Hepatocyte (in vitro differentiated cells): Measurements from ENCODE around the gene YJU2.

ENCODE experiments used
- EZH2 ChIP-seq: fragments of 200-600 bp; sonication (generic); IDR thresholded peaks from 2 replicates; pipeline ENCODE4 v1.6.1; 2016; ENCODE audit warnings: antibody characterized with exemption, mild to moderate bottlenecking, borderline replicate concordance
- EZH2phosphoT487 ChIP-seq: fragments of 200-600 bp; sonication (generic); IDR thresholded peaks from one replicate; pipeline ENCODE4 v1.6.1; 2018; ENCODE audit warnings: antibody characterized with exemption, mild to moderate bottlenecking, low read depth, moderate library complexity; ENCODE audit not compliant: unreplicated experiment, severe bottlenecking
- TF ChIP-seq, protein P1 (sequence below): fragments of 200-600 bp; sonication (generic); IDR thresholded peaks from 2 replicates; pipeline ENCODE4 v1.5.1; 2016; ENCODE audit warnings: antibody characterized with exemption, mild to moderate bottlenecking; ENCODE audit not compliant: poor library complexity

DNA sequence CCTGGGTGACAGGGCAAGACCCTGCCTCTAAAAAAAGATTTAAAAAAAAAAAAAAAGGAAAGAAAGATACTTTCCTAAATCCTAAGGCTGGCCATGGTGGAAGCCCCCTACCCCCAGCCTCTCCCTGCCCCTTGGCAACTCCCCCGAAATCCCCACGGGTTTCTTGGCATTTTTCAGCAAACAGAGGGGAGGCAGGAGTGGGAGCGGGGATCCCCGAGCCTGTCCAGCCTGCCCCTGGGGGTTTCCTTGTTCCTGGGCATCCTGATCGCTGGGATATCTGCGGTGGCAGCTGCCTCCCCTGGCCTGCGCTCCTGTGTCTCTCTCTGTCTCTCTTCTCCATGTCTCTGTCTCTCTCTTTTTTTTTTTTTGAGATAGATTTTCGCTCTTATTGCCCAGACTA lies 21.0 kb upstream of the YJU2 start:
- no peak for TF ChIP-seq EZH2
- TF ChIP-seq, protein P1, sequence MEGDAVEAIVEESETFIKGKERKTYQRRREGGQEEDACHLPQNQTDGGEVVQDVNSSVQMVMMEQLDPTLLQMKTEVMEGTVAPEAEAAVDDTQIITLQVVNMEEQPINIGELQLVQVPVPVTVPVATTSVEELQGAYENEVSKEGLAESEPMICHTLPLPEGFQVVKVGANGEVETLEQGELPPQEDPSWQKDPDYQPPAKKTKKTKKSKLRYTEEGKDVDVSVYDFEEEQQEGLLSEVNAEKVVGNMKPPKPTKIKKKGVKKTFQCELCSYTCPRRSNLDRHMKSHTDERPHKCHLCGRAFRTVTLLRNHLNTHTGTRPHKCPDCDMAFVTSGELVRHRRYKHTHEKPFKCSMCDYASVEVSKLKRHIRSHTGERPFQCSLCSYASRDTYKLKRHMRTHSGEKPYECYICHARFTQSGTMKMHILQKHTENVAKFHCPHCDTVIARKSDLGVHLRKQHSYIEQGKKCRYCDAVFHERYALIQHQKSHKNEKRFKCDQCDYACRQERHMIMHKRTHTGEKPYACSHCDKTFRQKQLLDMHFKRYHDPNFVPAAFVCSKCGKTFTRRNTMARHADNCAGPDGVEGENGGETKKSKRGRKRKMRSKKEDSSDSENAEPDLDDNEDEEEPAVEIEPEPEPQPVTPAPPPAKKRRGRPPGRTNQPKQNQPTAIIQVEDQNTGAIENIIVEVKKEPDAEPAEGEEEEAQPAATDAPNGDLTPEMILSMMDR = no peak
- no peak for TF ChIP-seq EZH2phosphoT487
